ENCODE measurements around the gene ZC3H7B.

ZC3H7B gene

DNA sequence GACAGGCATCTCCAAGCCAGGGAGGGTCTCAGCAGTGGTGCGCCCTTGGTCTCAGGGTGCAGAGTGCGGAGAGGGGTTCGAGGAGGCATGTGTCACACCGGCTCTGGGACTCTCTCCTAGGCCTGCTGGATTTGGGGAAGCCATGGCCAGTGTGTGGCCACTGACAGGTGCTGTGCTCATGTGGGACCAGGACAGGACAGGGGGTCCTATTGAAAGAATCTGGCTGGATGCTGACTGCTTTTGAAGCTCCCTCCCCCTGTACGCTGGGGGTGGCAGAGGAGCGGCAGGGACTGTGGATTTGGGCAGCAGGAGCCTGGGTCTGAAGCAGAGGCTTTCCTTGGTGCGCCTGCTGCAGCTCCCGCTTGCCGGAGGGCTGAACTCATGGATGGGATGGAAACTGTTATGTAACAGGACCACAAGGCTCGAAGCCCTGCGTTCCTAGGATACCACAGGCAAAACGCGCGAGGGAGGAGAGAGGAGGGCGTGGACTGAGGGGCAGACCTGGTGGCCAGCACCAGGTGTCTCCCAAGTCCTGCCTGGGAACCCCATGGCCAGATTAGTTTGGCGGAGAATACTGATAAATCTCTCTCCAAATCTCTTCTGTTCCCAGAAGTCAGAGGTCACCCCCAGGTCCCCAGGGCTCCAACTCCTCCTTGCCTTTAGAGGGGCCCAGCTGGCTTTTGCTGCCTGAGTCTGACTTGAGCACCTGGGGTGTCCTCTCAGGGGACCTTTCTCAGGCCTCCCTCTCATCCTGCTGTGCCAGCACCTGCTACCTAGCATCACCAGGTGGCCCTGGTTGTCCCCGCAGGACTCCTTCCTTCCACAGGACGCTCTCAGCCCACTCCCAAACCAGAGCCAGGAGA is 66.6 kb downstream of the ZC3H7B start:
- Histone ChIP-seq H3K4me3 (ENCODE audit: low read length, poor library complexity, severe bottlenecking) (no peak overlapping the region), H3K27me3 (ENCODE audit: insufficient read depth, low read length, poor library complexity, severe bottlenecking) (no peaks in the 10 kb centered on the region), H3K9me2 (replicated peaks; ENCODE audit: low read depth, low read length) (no peaks in the 10 kb centered on the region), H4K20me1 (ENCODE audit: insufficient read depth, low read length, poor library complexity, severe bottlenecking) (no peaks in the 10 kb centered on the region), H3K36me3 (ENCODE audit: insufficient read depth, low read length) (no peaks in the 10 kb centered on the region), H3K9ac (ENCODE audit: low read depth, low read length, poor library complexity, severe bottlenecking) (no peak overlapping the region), H3K4me1 (ENCODE audit: insufficient read depth, low read length, poor library complexity, severe bottlenecking) (no peaks in the 10 kb centered on the region), H3K4me2 (ENCODE audit: low read depth, low read length, poor library complexity, severe bottlenecking) (no peak overlapping the region), H3K9me3 (ENCODE audit: insufficient read depth, low read depth, low read length) (no peaks in the 10 kb centered on the region), H3F3A (ENCODE audit: low read depth) (no peaks in the 10 kb centered on the region), H2AFZ (ENCODE audit: low read length) (no peak overlapping the region), H3K79me2 (ENCODE audit: insufficient read depth, low read length) (no peaks in the 10 kb centered on the region)
- TF ChIP-seq EZH2phosphoT487 (IDR thresholded peaks at IDR 0.05; ENCODE audit: borderline replicate concordance): no peak
- TF ChIP-seq, protein P1, sequence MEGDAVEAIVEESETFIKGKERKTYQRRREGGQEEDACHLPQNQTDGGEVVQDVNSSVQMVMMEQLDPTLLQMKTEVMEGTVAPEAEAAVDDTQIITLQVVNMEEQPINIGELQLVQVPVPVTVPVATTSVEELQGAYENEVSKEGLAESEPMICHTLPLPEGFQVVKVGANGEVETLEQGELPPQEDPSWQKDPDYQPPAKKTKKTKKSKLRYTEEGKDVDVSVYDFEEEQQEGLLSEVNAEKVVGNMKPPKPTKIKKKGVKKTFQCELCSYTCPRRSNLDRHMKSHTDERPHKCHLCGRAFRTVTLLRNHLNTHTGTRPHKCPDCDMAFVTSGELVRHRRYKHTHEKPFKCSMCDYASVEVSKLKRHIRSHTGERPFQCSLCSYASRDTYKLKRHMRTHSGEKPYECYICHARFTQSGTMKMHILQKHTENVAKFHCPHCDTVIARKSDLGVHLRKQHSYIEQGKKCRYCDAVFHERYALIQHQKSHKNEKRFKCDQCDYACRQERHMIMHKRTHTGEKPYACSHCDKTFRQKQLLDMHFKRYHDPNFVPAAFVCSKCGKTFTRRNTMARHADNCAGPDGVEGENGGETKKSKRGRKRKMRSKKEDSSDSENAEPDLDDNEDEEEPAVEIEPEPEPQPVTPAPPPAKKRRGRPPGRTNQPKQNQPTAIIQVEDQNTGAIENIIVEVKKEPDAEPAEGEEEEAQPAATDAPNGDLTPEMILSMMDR (conservative IDR thresholded peaks at IDR 0.05; ENCODE audit: low read length): no peak

DNA sequence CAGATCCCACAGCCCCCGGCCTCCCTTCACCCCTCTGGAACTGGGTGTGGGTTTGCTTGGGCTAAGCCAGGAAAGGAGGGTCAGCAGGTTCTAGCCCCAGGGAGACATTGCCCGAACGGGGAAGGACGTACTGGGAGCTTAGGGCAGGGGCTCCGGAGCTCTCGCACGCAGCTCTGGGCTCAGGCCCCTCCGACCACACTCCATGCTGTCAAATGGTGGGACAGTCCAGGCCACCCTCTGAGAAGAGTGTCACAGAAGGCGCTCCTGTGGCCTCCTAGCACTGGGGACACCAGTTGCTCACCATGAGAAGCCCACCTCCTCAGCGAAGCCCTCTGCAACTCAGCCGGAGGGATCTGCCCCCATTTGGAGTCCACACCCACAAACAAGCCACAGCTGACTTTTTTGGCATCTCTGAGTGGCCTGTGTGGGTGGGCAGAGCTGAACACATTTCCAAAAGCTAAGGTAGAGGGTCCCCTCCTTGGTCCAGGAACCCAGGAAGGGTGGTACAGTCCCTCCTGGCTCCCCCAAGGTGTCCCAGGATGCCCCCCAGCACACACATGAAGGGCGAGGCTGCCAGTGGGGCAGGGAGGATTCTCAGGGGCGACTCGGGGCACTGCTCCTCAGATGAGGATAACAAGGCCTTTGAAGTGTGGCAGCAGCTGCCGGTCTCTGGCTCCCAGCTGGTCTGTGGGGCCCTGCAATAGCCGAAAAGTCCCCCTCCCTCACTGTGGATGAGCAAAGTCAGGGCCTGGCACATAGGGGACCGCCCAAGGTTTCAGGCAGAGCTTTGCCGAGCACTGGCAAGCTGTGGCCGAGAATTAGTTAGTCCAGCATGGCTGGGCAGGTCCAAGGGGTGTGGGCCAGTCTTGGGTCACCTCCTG is 67.5 kb downstream of the ZC3H7B start:
- no peaks in the 10 kb centered on the region for H3K79me2 ChIP-seq (ENCODE audit: insufficient read depth, low read length)
- H2AFZ ChIP-seq (ENCODE audit: low read length): no peak overlapping the region
- H4K20me1 ChIP-seq (ENCODE audit: insufficient read depth, low read length, poor library complexity, severe bottlenecking): no peaks in the 10 kb centered on the region
- no peaks in the 10 kb centered on the region for H3K9me2 ChIP-seq (replicated peaks; ENCODE audit: low read depth, low read length)
- TF ChIP-seq EZH2phosphoT487 (IDR thresholded peaks at IDR 0.05; ENCODE audit: borderline replicate concordance): no peak
- TF ChIP-seq, protein P1 (conservative IDR thresholded peaks at IDR 0.05; ENCODE audit: low read length): no peak
- H3K27me3 ChIP-seq (ENCODE audit: insufficient read depth, low read length, poor library complexity, severe bottlenecking): no peaks in the 10 kb centered on the region
- no peaks in the 10 kb centered on the region for H3K9me3 ChIP-seq (ENCODE audit: insufficient read depth, low read depth, low read length)
- H3K9ac ChIP-seq (ENCODE audit: low read depth, low read length, poor library complexity, severe bottlenecking): no peak overlapping the region
- H3K4me2 ChIP-seq (ENCODE audit: low read depth, low read length, poor library complexity, severe bottlenecking): no peak overlapping the region
- H3F3A ChIP-seq (ENCODE audit: low read depth): no peaks in the 10 kb centered on the region
- no peak overlapping the region for H3K4me3 ChIP-seq (ENCODE audit: low read length, poor library complexity, severe bottlenecking)
- H3K36me3 ChIP-seq (ENCODE audit: insufficient read depth, low read length): no peaks in the 10 kb centered on the region
- H3K4me1 ChIP-seq (ENCODE audit: insufficient read depth, low read length, poor library complexity, severe bottlenecking): no peaks in the 10 kb centered on the region

DNA sequence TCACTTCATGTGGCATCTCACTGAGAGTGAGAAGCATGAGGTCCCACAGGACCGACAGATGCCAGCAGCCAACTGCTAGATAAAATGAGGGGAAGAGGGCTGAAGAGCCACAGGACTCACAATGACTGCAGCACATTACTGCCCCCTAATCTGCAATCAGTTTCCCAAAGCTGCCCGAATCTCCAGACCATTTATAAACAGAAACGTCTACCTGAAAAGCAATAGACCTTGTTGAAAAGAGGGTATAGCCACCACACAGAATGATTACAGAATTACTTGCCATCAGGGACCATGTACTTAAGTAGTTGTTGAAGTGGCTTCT is 68.1 kb downstream of the ZC3H7B start:
- Histone ChIP-seq H3K79me2 (ENCODE audit: insufficient read depth, low read length) (no peaks in the 10 kb centered on the region), H3K9me3 (ENCODE audit: insufficient read depth, low read depth, low read length) (no peaks in the 10 kb centered on the region), H3K9me2 (replicated peaks; ENCODE audit: low read depth, low read length) (no peaks in the 10 kb centered on the region), H4K20me1 (ENCODE audit: insufficient read depth, low read length, poor library complexity, severe bottlenecking) (no peaks in the 10 kb centered on the region), H3K4me3 (ENCODE audit: low read length, poor library complexity, severe bottlenecking) (no peak overlapping the region), H3F3A (ENCODE audit: low read depth) (no peaks in the 10 kb centered on the region), H3K4me2 (ENCODE audit: low read depth, low read length, poor library complexity, severe bottlenecking) (no peak overlapping the region), H3K27me3 (ENCODE audit: insufficient read depth, low read length, poor library complexity, severe bottlenecking) (no peaks in the 10 kb centered on the region), H3K36me3 (ENCODE audit: insufficient read depth, low read length) (no peaks in the 10 kb centered on the region), H3K4me1 (ENCODE audit: insufficient read depth, low read length, poor library complexity, severe bottlenecking) (no peaks in the 10 kb centered on the region), H2AFZ (ENCODE audit: low read length) (no peak overlapping the region), H3K9ac (ENCODE audit: low read depth, low read length, poor library complexity, severe bottlenecking) (no peak overlapping the region)
- no peak for TF ChIP-seq EZH2phosphoT487 (IDR thresholded peaks at IDR 0.05; ENCODE audit: borderline replicate concordance)
- TF ChIP-seq, protein P1 (conservative IDR thresholded peaks at IDR 0.05; ENCODE audit: low read length): no peak
